Activated CD8-positive, alpha-beta memory T cell treated with anti-CD3 and anti-CD28 coated beads, Interleukin-2, amount 50 U/mL, for 48 hours (primary cell): Measurements from ENCODE around the gene SIDT1.

Experiments used
- DNase-seq: peaks from one replicate; pipeline ENCODE4 v3.0.0-alpha.2; 2020

SIDT1 gene

DNA sequence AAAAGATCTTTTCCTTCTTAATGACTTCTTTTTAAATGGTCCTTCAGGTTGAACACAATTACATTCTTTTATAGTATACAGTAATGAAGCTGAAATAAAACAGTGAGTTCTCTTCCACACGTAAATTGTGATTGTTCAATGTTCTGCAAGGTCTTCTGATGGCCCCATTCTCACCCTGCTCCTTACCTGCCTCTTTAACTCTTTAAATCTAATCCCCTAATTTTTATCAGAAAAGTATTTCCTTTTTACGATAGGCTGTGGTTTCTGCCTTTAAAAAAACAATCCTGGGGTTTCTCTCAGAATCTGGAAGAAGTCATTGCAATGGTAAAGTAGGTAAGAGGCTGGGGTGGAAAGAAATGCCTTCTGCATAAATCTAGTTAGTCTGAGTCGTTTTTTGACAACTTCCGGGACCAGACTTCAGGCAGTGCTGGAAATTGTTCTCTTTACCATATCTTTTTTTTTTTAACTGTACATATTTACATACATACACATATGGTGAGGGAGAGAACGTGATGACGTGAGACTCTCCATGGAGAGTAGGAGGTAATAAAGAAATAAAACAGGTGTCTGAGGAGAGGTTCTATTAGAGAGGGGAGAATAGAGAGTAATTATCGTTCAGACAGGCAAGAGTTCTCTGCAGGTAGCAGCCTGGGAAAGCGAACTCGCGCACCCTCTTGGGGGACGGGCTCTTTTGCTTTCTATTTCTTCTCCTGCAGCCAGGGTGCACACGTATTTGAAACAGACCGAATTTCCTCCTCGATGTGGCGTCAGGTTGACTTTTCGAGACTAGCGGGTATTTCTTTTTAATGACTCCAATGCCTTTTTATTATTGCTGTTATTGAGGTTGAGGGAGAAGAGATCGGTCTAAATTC is at the start of gene SIDT1:
Gene SIDT1 (plus strand): TSS at position 730 of the 872 bp plus-strand sequence. CDS start 467 bp downstream, outside the sequence.
- DNase-seq: peak; percentile 78

DNA sequence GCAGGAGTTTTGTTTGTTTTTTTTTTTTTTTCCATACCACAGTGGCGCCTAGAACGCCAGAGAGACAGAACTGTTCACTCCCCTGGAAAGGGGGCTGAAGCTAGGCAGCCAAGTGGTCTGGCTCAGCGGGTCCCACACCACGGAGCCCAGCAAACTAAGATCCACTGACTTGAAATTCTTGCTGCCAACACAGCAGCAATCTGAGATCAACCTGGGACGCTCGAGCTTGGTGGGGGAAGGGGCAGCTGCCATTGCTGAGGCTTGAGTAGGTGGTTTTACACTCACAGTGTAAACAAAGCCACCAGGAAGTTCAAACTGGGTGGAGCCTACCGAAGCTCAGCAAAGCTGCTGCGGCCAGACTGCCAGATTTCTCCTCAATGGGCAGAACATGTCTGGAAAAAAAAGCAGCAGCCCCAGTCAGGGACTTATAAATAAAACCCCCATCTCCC is 47.2 kb upstream of the SIDT1 start:
- no peak for DNase-seq

DNA sequence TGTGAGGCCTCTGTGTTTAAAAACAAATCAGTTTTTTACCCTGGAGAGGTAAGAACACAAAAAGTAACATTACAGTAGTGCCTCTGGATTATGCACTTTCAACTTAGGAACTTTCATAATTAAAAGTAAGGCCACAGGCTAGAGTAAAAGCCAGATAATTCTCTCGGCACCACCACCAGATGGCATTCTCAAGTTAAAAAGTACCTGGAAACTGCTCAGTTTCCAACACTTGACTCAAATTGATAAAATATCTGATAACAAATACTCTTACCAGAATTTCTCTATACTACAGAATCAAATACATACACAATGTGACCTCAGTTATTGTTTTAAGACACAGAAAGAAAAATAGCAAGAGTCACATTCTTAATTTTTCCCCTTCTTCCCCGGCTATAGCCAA is 37.3 kb upstream of the SIDT1 start:
- no peak for DNase-seq

DNA sequence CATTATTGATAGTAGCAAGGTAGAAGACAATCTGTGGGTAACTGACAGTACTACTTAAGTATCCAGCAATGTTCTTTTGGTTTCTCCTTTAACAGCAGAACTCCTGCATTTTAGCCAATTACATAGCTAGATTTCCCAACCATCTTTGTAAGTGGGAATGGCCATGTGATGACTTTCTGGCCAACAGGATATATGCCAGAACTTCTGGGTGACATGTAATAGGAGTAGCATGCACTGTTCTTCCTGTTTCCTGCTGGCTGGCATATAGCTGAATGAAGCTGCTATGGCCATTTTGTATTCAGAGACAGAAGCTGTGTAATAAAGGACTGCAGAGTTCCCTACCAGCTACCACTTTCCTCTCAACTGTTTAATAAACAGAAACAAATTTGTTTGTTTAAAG is 35.4 kb upstream of the SIDT1 start:
- DNase-seq: no peak

DNA sequence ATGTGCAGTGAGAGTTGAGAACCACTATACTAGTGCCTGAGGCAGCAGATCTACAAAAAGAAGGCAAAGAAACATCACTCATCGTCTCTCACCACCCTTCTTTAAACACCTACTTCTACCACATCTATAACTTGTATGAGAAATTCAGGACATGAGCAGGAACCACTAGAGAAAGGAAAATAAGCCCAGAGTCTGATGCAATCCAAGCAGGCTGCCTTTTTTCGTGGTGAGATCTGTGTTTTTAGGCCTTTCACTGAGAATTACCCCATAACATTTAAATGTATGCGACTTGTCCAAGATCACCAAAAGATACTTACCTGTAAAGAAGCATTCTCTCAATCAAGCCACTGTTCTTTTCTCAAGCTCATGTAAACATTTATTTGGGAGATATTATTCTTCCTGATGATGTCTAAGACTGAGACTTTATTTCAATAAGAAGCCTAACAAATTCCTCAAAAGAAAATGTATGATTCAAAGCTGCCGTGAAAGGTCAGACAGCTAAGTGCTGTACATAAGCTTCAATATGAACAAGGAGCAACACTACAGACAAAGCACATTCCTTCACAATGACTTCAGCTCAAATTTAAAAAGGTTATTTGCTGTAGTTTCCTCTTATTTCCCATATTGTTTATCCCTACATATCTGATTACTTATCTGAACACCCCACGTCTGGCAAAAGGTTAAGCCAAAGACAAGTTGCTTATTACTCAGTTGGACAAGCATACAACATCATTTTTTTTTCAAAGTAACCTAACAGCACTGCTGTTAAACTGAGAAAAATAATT is 33.9 kb upstream of the SIDT1 start:
- no peak for DNase-seq

DNA sequence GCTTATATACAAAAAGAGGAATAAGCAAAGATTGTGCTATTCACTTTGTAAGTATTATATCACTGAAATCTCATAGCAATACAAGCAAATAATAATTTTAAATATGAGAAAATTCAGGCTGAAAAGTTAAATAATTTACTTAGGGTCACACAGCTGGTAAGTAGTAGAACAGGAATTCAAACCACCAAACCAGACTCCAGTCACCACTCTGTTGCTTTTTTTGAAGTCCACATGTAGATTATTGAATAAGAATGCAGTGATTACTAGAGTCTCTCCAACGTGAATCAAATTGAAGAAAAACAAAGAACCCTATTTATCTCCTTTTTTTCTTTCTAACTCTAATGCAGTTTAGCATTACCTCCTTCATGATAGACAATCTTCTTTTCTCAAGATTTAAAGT is 33.3 kb upstream of the SIDT1 start:
- DNase-seq: no peak

DNA sequence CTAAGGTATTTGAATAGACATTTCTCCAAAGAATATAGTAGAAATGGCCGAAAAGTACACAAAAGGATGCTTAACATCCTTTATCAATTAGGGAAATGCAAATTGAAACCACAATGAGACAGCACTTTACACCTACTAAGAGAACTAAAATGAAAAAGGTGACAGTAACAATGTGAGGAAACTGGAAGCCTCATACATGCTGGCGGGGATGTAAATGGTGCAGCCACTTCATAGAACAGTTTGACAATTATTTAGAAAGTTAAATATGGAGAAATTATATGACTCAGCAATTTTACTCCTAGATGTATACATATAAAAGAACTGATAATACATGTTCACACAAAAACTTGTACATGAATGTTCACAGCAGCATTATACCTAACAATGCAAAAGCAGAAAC is 30.8 kb upstream of the SIDT1 start:
- DNase-seq: no peak

DNA sequence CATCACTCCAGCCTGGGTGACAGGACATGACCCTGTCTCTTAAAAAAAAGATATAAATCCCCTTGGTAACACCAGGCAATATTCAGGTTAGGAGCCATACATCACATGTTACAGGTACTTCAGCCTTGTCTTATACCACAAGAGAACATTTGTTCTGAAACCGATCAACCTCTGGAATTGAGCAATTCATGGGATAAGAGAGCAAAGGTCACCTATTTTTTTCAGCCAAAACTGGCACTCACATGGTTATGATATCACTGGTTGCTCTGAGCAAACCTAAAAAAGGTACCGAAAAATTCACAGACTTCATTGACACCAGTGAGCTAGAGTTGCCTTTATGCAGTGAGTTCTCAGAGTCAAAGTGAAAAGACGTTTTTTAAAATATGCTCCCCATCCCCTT is 26.5 kb upstream of the SIDT1 start:
- DNase-seq: no peak

DNA sequence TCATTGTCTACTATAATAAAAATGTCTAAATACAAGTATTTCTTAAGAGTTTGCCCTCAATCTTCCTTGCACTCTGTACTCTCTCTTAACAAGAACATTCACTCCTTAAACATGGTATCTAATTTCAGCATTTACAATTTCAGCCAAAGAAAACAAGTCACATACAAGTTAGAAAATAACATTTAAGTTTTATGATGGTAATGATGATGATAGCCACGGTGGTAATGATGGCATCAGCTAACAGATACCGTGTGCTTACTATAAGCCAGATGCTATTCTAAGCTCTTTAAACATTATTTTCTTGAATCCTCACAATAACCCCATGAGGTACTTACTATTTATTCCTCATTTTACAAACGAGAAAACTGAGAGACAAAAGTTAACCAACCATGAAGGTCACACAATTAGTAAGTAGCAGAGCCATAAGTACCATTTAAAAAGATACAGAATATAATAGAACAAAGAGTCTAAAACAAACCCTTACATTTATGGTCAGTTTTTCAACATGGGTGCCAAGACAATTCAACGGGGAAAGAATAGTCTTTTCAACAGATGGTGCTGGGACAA is 24.8 kb upstream of the SIDT1 start:
- DNase-seq: no peak

DNA sequence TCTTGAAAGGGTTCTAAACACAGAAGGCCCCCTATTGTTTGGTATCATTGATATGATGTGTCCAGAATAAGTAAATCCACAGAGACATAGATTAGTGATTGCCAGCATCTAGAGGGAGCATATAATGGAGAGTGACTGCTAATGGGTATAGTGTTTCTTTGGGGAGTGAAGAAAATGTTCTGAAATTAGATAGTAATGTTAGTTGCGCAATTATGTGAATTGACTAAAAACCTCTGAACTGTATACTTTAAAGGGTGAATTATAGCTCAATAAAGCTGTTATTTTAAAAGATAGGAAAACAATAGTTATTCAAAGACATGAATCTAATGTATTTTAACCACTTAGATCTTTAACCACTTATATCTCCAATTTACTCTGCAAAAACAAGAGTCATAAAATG is 23.4 kb upstream of the SIDT1 start:
- DNase-seq: no peak

DNA sequence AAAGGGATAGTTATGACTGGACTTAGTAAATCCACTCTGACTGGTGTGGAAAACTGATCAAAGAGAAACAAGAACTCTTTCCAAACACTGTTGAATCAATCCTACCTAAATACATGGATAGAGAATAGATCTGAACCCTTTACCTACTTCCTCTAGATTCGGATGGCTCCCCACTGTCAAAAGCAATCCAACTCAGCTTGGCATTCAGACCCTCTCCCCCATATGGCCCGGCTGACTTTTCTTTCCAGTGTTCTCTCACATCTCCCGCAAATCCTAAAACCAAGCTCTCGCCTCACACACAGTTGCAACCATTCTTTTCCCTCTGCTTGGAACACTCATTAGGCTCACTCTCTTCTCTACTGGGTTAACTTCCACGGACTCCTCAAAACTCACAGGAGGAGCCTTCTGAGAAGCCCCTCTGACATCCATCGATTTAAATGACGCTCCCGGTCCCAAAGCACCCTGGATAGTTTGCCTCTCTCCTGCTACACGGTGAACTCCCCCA is 18.0 kb upstream of the SIDT1 start:
- DNase-seq: no peak

DNA sequence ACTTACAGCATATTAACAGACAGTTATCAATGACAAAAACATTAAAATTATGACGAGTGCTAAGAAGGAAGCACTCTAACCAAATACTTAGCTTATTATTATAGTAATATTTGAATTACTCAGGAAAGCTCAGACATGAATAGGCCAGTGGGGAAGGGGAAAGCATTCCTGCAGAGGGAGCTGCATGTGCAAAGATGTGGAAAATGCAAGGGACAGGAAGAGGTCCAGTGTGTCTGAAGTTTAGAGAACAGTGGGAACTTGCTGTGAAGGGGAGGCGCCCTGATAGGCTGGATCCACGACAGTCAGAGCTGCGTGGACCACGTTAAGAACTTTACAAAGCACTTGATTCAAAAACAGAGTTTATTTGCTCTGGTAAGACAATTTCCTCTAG is 16.2 kb upstream of the SIDT1 start:
- no peak for DNase-seq

DNA sequence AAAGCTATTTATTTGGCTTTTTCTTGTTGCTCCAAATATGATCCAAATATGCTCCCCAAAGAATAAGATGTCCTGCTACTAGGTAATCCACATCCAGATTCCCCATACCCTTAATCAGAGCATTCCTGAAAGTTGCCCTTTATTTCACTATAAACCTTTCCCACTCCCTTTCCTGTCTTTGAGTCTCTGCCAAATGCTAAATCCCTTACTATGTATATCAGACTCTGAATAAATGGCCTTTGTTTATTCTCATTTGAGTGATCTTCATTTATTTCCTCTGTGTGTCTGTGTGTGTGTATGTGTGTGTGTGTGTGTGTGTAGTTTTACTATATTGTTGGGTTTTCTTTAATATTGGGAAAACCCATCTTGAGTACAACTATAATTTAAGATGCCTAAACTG is 10.4 kb upstream of the SIDT1 start:
- no peak for DNase-seq

DNA sequence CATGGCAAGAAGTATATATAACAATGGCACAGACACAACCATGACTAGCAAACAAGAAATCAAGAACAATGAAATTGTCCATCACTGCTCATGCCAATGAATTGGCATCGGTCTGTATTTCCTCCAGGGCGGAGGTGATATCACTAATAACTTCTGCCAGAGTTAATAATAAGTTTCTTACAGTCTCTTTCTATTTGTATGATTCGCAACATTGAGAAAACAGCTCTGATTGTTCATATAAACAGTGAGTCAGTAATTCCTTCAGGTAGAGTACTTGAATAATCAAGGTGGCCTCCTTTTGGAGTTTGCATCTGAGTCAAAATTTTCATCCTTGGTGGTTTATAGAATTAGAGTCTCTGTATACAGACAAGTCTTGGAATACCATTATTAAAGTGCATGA is 9.1 kb upstream of the SIDT1 start:
- no peak for DNase-seq

DNA sequence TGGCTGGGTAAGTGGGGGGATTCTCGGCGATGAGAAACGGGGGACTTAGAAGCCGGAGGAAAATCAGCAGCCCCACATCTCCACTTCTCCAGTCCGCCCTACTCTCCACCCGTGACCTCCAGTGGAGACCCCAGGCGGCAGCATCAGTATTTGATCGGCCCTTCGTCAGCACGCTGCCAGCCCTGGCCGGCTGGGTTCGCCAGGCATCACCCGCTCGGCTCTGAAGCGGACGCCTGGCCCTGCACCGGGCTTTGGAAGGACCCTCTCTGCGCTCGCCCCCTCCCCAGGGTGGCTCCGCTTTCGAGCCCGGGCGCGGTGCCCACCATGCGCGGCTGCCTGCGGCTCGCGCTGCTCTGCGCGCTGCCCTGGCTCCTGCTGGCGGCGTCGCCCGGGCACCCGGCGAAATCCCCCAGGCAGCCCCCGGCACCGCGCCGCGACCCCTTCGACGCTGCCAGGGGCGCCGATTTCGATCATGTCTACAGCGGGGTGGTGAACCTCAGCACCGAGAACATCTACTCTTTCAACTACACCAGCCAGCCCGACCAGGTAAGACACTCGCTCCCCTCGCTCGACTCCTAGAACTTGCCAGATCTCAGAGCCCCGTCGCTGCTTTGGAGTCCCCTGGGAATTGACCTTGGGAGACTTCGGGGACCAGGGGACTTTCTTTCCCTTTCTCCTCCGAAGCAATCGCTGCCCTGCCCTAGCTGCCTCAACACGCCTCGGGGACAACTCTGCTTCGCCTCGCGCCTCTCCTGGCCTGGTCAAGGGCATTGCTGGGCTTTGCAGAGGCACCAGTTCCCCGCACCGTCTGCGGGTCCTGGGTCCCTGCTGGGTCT is 561 bp downstream of the SIDT1 start:
- DNase-seq: peak; percentile 78

DNA sequence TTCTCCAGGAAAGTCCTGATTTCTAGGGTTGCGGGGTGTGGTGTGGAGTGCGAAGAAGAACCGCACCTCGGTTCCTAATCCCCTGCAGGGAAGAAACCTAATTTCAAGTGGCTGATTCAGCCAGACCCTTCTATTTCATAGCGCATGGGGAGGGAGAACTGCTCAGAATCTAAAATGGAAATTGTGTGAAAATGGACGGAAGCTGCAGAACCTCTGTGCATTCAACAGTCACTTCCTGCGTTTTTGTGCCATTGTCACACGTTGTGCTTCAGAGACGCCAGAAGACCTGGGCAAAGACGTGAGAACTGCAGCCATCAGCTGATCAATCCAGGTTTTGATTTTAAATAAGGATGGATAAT is 1.2 kb downstream of the SIDT1 start:
- no peak for DNase-seq

DNA sequence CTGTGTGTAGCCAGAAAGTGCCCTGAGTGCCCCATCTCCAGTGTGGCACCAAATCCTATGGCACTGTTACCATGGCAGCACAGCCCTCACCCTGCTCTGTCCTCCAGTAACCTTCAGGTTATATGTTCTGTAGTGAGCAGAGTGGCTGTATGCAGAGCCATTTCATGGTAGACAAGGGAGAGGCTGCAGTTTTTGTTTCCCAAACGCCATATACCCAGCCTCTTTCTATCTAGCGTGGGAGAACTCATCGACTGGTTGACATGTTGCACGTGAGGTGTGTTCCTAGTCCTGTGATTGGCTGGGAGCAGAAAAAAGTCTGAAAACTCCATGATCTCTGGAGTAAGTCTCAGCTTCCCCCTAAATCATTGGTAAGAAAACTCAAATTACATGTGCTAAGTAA is 2.0 kb downstream of the SIDT1 start:
- DNase-seq: no peak

DNA sequence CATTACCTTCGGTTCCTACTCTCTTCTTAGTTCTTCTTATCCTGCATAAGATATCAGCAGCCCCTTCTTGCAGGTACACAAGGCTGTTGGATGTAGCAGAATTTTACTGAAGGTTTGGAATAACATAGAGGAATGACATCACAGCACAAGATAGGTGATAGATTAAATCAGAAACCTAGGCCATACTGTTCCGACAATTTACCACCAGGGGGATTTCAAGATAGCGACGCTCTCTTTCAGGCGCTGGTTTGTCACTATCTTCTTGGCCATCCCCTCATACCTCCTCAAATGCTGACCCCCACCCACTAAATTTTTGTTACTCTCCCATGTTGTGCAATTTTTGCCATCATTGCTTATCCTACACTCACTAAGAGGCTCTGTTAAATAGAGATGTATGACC is 3.5 kb downstream of the SIDT1 start:
- DNase-seq: no peak

DNA sequence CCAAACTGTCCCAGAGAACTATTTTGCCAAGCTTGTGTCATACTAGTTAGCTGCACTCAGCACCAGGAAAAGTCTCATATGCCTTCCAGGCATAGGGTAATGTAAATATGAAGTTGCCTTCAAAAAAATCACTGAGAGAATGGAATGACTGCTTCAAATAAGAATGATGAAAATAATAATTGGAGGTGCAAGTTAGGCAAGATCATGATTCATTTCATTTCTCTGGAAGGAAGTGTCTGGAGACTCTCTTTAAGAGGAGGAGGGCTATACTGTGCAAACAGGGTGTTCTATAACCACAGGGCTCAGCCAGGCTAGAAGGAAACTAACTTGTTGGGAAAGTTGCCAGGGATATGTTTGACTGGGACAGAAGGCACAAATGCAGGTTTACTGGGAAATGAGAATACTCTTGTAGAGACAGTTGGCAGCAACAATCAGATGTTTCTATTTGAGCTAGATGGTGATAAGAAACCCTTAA is 4.3 kb downstream of the SIDT1 start:
- DNase-seq: no peak

DNA sequence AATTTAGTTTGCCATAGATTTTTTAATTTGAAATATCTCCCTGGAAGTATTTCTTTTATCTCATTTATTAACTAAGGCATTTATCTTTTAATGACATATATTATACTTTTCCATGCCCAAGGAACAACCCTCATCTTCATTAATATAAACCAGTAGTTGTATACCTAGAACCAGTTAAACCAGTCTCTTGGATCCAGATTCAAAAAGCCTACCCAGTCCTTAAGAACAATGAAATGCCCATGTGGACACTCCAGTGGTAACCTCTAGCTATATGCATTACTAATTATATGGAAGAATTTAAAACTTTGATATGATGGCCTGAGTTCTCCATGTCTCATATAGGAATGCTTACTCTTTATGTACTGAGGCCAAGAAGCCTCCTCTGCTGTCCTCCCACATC is 4.8 kb downstream of the SIDT1 start:
- DNase-seq: no peak

DNA sequence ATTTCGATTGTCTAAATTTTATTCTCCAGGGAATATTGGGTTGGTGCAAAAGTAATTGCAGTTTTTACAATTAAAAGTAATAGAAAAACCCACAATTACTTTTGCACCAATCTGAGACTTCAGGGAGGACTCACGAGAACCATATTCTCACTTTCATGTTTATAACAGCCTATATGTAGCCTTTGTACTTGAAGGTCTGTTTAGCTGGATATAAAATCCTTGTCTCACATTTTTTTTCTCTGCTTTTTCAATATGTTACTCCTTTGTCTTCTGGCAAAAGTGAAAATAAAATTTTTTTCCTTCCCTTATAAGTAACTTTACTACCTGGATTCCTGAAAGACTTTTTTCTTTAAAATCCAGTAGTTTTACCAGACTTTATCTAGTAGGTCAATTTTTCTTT is 9.2 kb downstream of the SIDT1 start:
- DNase-seq: no peak

DNA sequence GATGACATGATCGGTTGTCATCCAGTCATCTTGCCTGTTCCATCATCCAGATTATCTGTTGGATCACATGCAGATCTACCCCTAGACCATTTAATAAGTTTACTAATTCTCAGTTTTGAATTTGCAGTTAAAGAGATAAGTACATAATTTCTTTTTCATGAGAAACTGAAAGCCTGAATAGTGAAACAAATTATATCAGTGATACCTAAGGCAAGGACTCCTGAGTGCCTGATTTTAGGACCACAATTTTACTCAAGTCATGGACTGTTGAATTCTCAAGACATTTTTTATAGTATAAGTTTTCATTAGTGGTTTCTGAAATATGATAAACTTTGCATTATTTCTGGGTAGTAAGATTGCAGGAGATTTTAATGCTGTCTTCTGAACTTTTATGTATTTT is 13.2 kb downstream of the SIDT1 start:
- DNase-seq: no peak

DNA sequence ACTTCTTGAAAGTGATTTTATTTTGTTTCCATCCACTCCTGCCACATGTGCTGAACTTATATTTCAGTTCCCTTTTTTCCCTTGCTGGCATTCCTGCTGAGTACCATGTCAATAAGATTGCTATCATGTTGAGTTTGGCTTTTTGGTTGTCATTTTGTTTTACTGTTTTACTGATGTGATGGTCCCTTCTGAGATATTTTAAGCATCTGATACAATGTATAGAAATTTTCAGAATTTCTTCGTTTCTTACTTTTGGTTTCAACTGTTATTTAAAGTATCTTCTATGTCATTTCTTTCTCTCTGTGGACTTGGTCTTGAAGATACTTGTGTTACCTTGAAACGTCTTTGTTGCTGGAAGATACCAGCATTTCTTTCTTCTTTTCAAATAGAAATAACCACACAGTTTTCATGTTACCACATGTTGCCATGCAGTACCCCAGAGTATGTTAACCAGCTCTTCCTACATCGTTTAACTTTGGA is 14.1 kb downstream of the SIDT1 start:
- no peak for DNase-seq
